A549 (cell line): ENCODE results near the gene JADE3.

Source experiments
- BCL3 ChIP-seq: fragments of >200 bp; sonication (Bioruptor Twin); formaldehyde crosslinking; IDR thresholded peaks from 3 replicates; pipeline ENCODE4 v1.6.1; 2016
- BHLHE40 ChIP-seq: IDR thresholded peaks from 2 replicates; pipeline ENCODE4 v1.6.1; 2012; ENCODE audit warnings: low read depth, low read length, inconsistent platforms
- FOSL2 ChIP-seq, 2 experiments: fragments of 450-650 bp in 1 of 2; fragments of >200 bp in 1 of 2; sonication (Bioruptor Twin) in 1 of 2; formaldehyde crosslinking; IDR thresholded peaks; 2 replicates each; pipeline versions ENCODE4 v1.5.0 to v1.6.1; 2016 to 2020; ENCODE audit warnings: mild to moderate bottlenecking in 1 of 2, moderate library complexity in 1 of 2
- MAFK ChIP-seq: fragments of 450-650 bp; IDR thresholded peaks from 2 replicates; pipeline ENCODE4 v1.6.1; 2014; ENCODE audit not compliant: partially characterized antibody
- MYC ChIP-seq: IDR thresholded peaks from 2 replicates; pipeline ENCODE4 v1.6.1; 2012; ENCODE audit warnings: mild to moderate bottlenecking, inconsistent platforms, low read length, improper control_type of control experiment, borderline replicate concordance
- POLR2A ChIP-seq: IDR thresholded peaks from 2 replicates; pipeline ENCODE4 v1.6.1; 2012; ENCODE audit warnings: mild to moderate bottlenecking, low read length
- RAD21 ChIP-seq, 2 experiments: fragments of >200 bp in 1 of 2; sonication (Bioruptor Twin) in 1 of 2; formaldehyde crosslinking in 1 of 2; IDR thresholded peaks in 1 of 2; conservative IDR thresholded peaks in 1 of 2; 2 replicates in 1 of 2; 3 replicates in 1 of 2; pipeline ENCODE4 v1.6.1; 2012 to 2018; ENCODE audit warnings: inconsistent platforms in 1 of 2
- RARB ChIP-seq: fragments of 250-450 bp; sonication (Bioruptor Pico); IDR thresholded peaks from 2 replicates; pipeline ENCODE4 v1.8.0; 2021; ENCODE audit warnings: mild to moderate bottlenecking, moderate library complexity
- REST ChIP-seq: fragments of 200-600 bp; sonication (generic); IDR thresholded peaks from 2 replicates; pipeline ENCODE4 v1.6.1; 2016; ENCODE audit warnings: antibody characterized with exemption, mild to moderate bottlenecking, moderate library complexity
- ZFP36 ChIP-seq: fragments of 450-650 bp; IDR thresholded peaks from 2 replicates; pipeline ENCODE4 v1.6.1; 2014; ENCODE audit warnings: borderline replicate concordance; ENCODE audit not compliant: partially characterized antibody
- TF ChIP-seq, protein P1 (sequence below): fragments of >200 bp; sonication (Bioruptor Twin); formaldehyde crosslinking; IDR thresholded peaks from 2 replicates; pipeline ENCODE4 v1.6.1; 2016
- TF ChIP-seq, protein P2 (sequence below): fragments of >200 bp; sonication (Bioruptor Twin); formaldehyde crosslinking; IDR thresholded peaks from 3 replicates; pipeline ENCODE4 v1.5.1; 2016

DNA sequence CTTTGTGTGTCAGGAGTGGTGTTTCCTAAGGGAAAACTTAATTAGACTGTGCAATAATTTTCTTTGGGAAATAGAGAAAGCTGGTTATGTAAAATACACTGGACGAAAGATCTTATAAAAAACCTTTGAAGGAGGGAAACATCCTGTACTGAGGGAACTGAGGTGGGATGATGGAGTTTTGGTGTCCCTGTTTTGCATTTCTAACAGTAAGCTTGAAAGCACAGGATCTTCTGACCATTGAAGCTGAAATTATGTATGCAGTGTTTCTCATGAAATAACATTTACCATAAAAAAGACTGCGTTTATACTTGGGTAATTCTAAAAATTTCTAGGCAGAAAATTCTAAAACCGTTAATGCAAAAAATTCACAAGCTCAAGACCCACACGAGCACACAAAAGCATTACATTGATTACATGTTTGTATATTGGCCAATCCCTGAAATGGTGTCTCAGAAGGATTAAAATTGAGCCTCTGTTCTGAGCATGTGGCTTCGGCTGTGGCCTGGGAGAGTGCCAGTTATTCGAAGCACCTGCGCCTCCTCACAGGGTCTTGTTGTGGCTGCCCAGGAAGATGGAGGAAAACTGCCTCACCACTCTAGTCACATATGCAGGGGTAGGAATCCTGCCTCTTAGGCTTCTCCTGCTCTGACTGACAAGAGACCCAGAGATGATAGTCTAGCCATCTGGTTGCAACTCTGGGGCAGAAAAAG, 49.5 kb downstream of the JADE3 start:
- TF ChIP-seq RARB (no peak), BHLHE40 (no peak), ZFP36 (no peak), MAFK (no peak), POLR2A (no peak), BCL3 (no peak), RAD21 (conservative IDR thresholded peaks at IDR 0.05 in 1 of 2, IDR thresholded peaks at IDR 0.05 in 1 of 2) (no peak), MYC (no peak), REST (no peak), FOSL2 (IDR thresholded peaks at IDR 0.05) (no peak), FOSL2 (CRISPR knock-in tag; IDR thresholded peaks at IDR 0.05) (no peak)
- TF ChIP-seq, protein P1, sequence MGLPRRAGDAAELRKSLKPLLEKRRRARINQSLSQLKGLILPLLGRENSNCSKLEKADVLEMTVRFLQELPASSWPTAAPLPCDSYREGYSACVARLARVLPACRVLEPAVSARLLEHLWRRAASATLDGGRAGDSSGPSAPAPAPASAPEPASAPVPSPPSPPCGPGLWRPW, result no peak
- TF ChIP-seq, protein P2, sequence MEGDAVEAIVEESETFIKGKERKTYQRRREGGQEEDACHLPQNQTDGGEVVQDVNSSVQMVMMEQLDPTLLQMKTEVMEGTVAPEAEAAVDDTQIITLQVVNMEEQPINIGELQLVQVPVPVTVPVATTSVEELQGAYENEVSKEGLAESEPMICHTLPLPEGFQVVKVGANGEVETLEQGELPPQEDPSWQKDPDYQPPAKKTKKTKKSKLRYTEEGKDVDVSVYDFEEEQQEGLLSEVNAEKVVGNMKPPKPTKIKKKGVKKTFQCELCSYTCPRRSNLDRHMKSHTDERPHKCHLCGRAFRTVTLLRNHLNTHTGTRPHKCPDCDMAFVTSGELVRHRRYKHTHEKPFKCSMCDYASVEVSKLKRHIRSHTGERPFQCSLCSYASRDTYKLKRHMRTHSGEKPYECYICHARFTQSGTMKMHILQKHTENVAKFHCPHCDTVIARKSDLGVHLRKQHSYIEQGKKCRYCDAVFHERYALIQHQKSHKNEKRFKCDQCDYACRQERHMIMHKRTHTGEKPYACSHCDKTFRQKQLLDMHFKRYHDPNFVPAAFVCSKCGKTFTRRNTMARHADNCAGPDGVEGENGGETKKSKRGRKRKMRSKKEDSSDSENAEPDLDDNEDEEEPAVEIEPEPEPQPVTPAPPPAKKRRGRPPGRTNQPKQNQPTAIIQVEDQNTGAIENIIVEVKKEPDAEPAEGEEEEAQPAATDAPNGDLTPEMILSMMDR, result no peak
